B cell (primary cell): Measurements from ENCODE around the gene JAG2. TPM values are rescaled to one million over a fixed set of nuclear protein-coding genes. Genes with fewer than 3 reads are reported as not detected.

Experiments
- ATAC-seq: fragments of 200-7000 bp; cut with Tn5 transposase; one replicate; pipeline ENCODE4 v1.10.0; 2021; ENCODE audit warnings: low read depth, mild to moderate bottlenecking, moderate number of reproducible peaks, moderate library complexity
- CTCF ChIA-PET: fragments of 350-600 bp; sonication (Branson Sonifier 250); formaldehyde crosslinking; loops from one replicate; lab custom pipeline; 2021; ENCODE audit warnings: antibody characterized with exemption, inconsistent platforms; lab: Charles Lee
- POLR2A ChIA-PET: fragments of 350-600 bp; sonication (Branson Sonifier 250); formaldehyde crosslinking; loops from one replicate; lab custom pipeline; 2021; ENCODE audit warnings: antibody characterized with exemption; lab: Charles Lee
- DNase-seq: peaks from one replicate; pipeline ENCODE4 v3.0.0; 2013
- H2AFZ ChIP-seq: 2 replicates; pipeline ENCODE4 v1.6.1; 2012; ENCODE audit warnings: mild to moderate bottlenecking, low read depth, low read length; ENCODE audit not compliant: insufficient read depth, poor library complexity, severe bottlenecking
- H3K27ac ChIP-seq, 2 donors: 1 replicate in 1 of 2; 2 replicates in 1 of 2; pipeline ENCODE4 v1.5.1; 2012 to 2013; ENCODE audit warnings: low read length in 2 of 2, mild to moderate bottlenecking in 2 of 2, moderate library complexity in 1 of 2
- H3K27me3 ChIP-seq, 4 experiments: fragments of 200-600 bp in 1 of 4; sonication (generic) in 1 of 4; replicated peaks in 1 of 4; 1 replicate in 2 of 4; 2 replicates in 2 of 4; pipeline versions ENCODE4 v1.6.1 to v1.7.0; 2013 to 2016; ENCODE audit warnings: low read length in 3 of 4, mild to moderate bottlenecking in 2 of 4, mixed read lengths in 1 of 4, moderate library complexity in 1 of 4; ENCODE audit not compliant: insufficient read depth in 4 of 4, control insufficient read depth in 3 of 4; ENCODE audit errors: control extremely low read depth in 1 of 4
- H3K36me3 ChIP-seq, 2 experiments: replicated peaks in 1 of 2; 1 replicate in 1 of 2; 2 replicates in 1 of 2; pipeline versions ENCODE4 v1.6.1 to v1.7.1; 2013; ENCODE audit warnings: low read length in 1 of 2; ENCODE audit not compliant: insufficient read depth in 2 of 2, control insufficient read depth in 1 of 2; ENCODE audit errors: control extremely low read depth in 1 of 2, extremely low read depth in 1 of 2
- H3K4me1 ChIP-seq, 2 donors: fragments of 200-600 bp in 1 of 2; sonication (generic) in 1 of 2; 1 replicate in 1 of 2; 2 replicates in 1 of 2; pipeline versions ENCODE4 v1.5.1 to v1.6.1; 2013 to 2017; ENCODE audit warnings: low read length in 2 of 2; ENCODE audit not compliant: control insufficient read depth in 2 of 2, insufficient read depth in 2 of 2
- H3K4me2 ChIP-seq: replicated peaks from 2 replicates; pipeline ENCODE3; 2012; ENCODE audit warnings: mild to moderate bottlenecking, low read depth, low read length; ENCODE audit not compliant: poor library complexity, severe bottlenecking
- H3K4me3 ChIP-seq, 5 experiments: fragments of 200-600 bp in 1 of 5; sonication (generic) in 1 of 5; 1 replicate in 3 of 5; 2 replicates in 2 of 5; pipeline versions ENCODE4 v1.5.1 to v1.7.0; 2011 to 2016; ENCODE audit warnings: low read length in 4 of 5, mild to moderate bottlenecking in 4 of 5, low read depth in 2 of 5, control low read depth in 1 of 5, moderate library complexity in 1 of 5; ENCODE audit not compliant: insufficient read depth in 1 of 5; ENCODE audit errors: control extremely low read depth in 1 of 5, extremely low read depth in 1 of 5
- H3K79me2 ChIP-seq: fragments of 200-600 bp; sonication (generic); one replicate; pipeline ENCODE4 v1.6.0; 2016; ENCODE audit warnings: low read length; ENCODE audit not compliant: control insufficient read depth, insufficient read depth
- H3K9ac ChIP-seq: fragments of 200-600 bp; sonication (generic); 2 replicates; pipeline ENCODE4 v1.6.1; 2017; ENCODE audit warnings: mild to moderate bottlenecking, low read length, moderate library complexity
- H3K9me3 ChIP-seq, 3 donors: one replicate each; pipeline versions ENCODE4 v1.6.1 to v1.7.1; 2013; ENCODE audit warnings: low read length in 2 of 3; ENCODE audit not compliant: control insufficient read depth in 2 of 3, insufficient read depth in 1 of 3; ENCODE audit errors: control extremely low read depth in 1 of 3
- H4K20me1 ChIP-seq: 2 replicates; pipeline ENCODE4 v1.6.0; 2012; ENCODE audit warnings: mild to moderate bottlenecking, low read length; ENCODE audit not compliant: insufficient read depth, control insufficient read depth, poor library complexity, severe bottlenecking
- H3K27ac Mint-ChIP-seq: one replicate; pipeline ENCODE4 v1.8.0; 2021; ENCODE audit warnings: mixed read lengths
- H3K27me3 Mint-ChIP-seq: one replicate; pipeline ENCODE4 v1.8.0; 2021; ENCODE audit warnings: mixed read lengths
- H3K4me1 Mint-ChIP-seq: one replicate; pipeline ENCODE4 v1.8.0; 2021; ENCODE audit warnings: mixed read lengths
- H3K4me3 Mint-ChIP-seq: one replicate; pipeline ENCODE4 v1.8.0; 2021; ENCODE audit warnings: mixed read lengths
- H3K9me3 Mint-ChIP-seq: one replicate; pipeline ENCODE4 v1.8.0; 2022; ENCODE audit warnings: mixed read lengths; ENCODE audit not compliant: insufficient read depth
- EZH2 ChIP-seq: IDR thresholded peaks from 2 replicates; pipeline ENCODE4 v1.6.1; 2012; ENCODE audit warnings: borderline replicate concordance, low read depth, mild to moderate bottlenecking, moderate library complexity, low read length; ENCODE audit not compliant: insufficient read depth, poor library complexity, severe bottlenecking
- WGBS: methylation state at CpG from one replicate; pipeline ENCODE4 v1.1.5; 2013; ENCODE audit warnings: missing lambda C conversion rate; ENCODE audit not compliant: insufficient coverage; 5-methylcytosine and 5-hydroxymethylcytosine counted together
- intact Hi-C: fragments of 100-400 bp; cut with micrococcal nuclease; formaldehyde crosslinking; loops from one replicate; pipeline ENCODE4 v1.10.0; 2022
- polyA plus RNA-seq: library from polyadenylated mRNA; depleted of rRNA; stranded (reverse); fragments of >200 nt; gene quantifications from 2 replicates; pipeline ENCODE4 v1.2.3, GENCODE V29; 2012
- total RNA-seq, 2 donors: library from RNA; stranded (reverse); fragments of 120-200 nt in 1 of 2; gene quantifications; 1 replicate in 1 of 2; 2 replicates in 1 of 2; pipeline versions ENCODE4 v1.2.3 to v1.2.4, GENCODE V29; 2013 to 2022
- TF ChIP-seq, protein P1 (sequence below): fragments of 200-600 bp; IDR thresholded peaks from one replicate; pipeline ENCODE4 v1.8.0; 2022; ENCODE audit warnings: antibody characterized with exemption, mild to moderate bottlenecking

JAG2 gene
- total and polyA plus RNA-seq, 2 donors (not counting 1 experiment from before 2014, with no cell fraction given): 0.27 to 0.34 TPM

DNA sequence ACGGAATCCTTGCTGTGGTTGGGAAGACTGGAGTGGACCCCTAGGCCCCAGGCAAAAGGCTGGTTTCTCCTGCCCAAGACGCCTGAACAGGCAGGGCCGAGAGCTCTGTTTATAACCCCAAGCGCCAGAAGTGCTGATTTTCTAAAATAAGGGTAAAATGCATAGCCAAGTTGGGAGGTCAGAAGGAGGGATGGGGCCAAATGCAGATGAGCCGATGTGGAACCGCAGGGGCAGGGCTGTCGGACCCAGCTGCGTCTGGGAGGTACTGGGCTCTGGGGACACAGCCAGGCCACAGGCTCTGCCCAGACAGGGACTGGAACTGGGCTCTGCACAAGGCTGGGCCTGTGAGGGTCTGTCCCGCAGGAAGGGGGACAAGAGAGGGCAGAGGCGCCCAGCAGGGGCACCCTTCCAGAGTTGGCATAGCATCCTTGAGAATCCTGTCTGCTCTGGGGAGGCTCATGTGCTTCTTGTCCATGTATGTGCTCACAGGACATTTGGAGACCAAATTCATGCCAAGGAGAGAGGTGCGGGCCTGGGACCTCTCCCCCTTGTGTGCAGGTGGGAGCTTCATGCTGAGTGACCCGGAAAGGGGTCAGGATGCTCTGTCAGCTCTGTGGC, 49.1 kb downstream of the JAG2 start:
- ATAC-seq: no peak
- no peak overlapping the region for H3K9ac ChIP-seq
- TF ChIP-seq EZH2: no peak
- TF ChIP-seq, protein P1, sequence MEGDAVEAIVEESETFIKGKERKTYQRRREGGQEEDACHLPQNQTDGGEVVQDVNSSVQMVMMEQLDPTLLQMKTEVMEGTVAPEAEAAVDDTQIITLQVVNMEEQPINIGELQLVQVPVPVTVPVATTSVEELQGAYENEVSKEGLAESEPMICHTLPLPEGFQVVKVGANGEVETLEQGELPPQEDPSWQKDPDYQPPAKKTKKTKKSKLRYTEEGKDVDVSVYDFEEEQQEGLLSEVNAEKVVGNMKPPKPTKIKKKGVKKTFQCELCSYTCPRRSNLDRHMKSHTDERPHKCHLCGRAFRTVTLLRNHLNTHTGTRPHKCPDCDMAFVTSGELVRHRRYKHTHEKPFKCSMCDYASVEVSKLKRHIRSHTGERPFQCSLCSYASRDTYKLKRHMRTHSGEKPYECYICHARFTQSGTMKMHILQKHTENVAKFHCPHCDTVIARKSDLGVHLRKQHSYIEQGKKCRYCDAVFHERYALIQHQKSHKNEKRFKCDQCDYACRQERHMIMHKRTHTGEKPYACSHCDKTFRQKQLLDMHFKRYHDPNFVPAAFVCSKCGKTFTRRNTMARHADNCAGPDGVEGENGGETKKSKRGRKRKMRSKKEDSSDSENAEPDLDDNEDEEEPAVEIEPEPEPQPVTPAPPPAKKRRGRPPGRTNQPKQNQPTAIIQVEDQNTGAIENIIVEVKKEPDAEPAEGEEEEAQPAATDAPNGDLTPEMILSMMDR: no peak
- H3K27me3 Mint-ChIP-seq: peaks cover 52% of the 10 kb centered on the region
- CTCF ChIA-PET: no interaction called here
- H3K4me1 Mint-ChIP-seq: no peaks in the 10 kb centered on the region
- no peaks in the 10 kb centered on the region for H3K79me2 ChIP-seq
- no peak overlapping the region for H2AFZ ChIP-seq
- peaks cover 0 to 11% (median 3%) of the 10 kb centered on the region in 4 experiments for H3K27me3 ChIP-seq
- no peaks in the 10 kb centered on the region for H4K20me1 ChIP-seq
- H3K4me2 ChIP-seq: no peak overlapping the region
- H3K4me3 ChIP-seq: no peak overlapping the region
- H3K4me3 Mint-ChIP-seq: no peak overlapping the region
- WGBS: 71% methylated on average over 12 of the region's 12 CpGs
- DNase-seq: no peak
- H3K27ac Mint-ChIP-seq: no peak overlapping the region
- no peaks in the 10 kb centered on the region for H3K36me3 ChIP-seq
- H3K9me3 Mint-ChIP-seq: peaks cover 10% of the 10 kb centered on the region
- intact Hi-C loops: no loop called here
- POLR2A ChIA-PET: no interaction called here
- peaks cover 0 to 18% (median 12%) of the 10 kb centered on the region in 3 donors for H3K9me3 ChIP-seq
- no peaks in the 10 kb centered on the region for H3K4me1 ChIP-seq
- no peak overlapping the region for H3K27ac ChIP-seq

DNA sequence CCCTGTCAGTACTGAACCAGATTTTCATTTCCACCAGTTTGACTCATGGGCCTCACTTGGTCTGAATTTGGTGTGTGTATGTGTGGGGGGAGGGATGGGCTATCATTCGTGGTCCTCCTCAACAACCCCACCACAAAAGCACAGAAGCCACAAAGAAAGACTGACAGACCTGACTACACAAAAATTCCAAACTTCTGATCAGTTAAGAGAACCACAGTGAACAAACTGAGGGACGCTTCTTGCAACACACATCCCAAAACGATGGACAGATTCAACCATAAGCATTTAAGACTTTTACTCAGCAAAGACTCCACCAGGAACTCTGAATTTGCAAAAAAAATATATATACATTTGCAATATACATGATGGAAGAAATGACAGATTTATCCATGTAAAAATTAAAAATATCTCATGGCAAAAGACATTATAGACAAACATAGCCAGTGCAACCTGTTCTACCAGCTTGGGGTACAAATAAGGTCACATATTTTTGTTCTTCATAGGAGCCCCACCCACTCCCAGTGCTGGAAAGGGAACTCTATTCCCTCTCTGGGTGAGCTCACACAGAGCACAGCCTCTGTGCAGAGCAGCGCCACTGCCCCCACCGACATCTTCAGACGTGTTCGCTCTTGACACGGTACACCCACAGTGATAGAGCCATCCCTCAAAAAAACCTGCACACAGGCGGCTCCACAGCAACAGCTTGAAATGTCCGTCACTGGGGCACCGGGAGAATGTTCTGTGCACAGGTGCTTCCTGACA, 49.7 kb downstream of the JAG2 start:
- H3K27ac ChIP-seq: no peak overlapping the region
- Mint-ChIP-seq H3K27ac (no peak overlapping the region), H3K4me1 (no peaks in the 10 kb centered on the region), H3K27me3 (peaks cover 46% of the 10 kb centered on the region), H3K4me3 (no peak overlapping the region), H3K9me3 (peaks cover 10% of the 10 kb centered on the region)
- no peak overlapping the region for H3K4me3 ChIP-seq
- intact Hi-C loops: no loop called here
- ChIA-PET CTCF (no interaction called here), POLR2A (no interaction called here)
- no peak overlapping the region for H3K9ac ChIP-seq
- no peaks in the 10 kb centered on the region for H3K36me3 ChIP-seq
- peaks cover 0 to 18% (median 12%) of the 10 kb centered on the region in 3 donors for H3K9me3 ChIP-seq
- no peaks in the 10 kb centered on the region for H3K79me2 ChIP-seq
- no peaks in the 10 kb centered on the region for H3K4me1 ChIP-seq
- no peak for DNase-seq
- H2AFZ ChIP-seq: no peak overlapping the region
- no peak overlapping the region for H3K4me2 ChIP-seq
- WGBS: 41% methylated on average over 10 of the region's 11 CpGs
- H3K27me3 ChIP-seq: peaks cover 0 to 6% (median 3%) of the 10 kb centered on the region in 4 experiments
- no peaks in the 10 kb centered on the region for H4K20me1 ChIP-seq
- no peak for ATAC-seq
- TF ChIP-seq, protein P1: no peak
